Measurements from ENCODE around the gene GPR137. TPM values are rescaled to one million over a fixed set of nuclear protein-coding genes. Genes with fewer than 3 reads are reported as not detected.
A peak's percentile ranks its signal among the peaks of the same experiment; 100 is the strongest.

The GPR137 gene
- total and polyA plus RNA-seq, 2 experiments from 2014 or later, result 16.3 to 32.5 TPM

DNA sequence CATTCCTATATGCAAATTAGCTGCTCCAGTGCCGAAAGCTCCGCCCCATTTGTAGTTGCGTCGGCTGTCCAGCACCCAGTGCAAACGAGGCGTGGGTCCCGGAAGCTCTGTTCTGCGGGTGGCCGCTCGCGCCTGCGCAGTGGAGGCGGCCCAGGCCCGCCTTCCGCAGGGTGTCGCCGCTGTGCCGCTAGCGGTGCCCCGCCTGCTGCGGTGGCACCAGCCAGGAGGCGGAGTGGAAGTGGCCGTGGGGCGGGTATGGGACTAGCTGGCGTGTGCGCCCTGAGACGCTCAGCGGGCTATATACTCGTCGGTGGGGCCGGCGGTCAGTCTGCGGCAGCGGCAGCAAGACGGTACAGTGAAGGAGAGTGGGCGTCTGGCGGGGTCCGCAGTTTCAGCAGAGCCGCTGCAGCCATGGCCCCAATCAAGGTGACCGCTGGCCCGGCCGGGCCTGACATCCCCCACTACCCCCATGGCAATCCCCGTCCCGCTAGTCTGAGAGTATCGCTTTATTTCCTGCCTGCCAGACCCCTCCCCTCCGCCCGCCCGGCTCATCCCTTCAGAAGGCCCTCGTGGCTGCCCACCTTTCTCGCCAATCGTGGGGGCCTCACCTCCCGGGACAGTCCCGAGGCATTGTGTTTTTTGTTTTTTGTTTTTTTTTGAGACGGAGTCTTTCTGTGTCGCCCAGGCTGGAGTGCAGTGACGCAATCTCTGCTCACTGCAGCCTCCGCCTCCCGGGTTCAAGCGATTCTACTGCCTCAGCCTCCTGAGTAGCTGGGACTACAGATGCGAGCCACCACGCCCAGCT, 32.5 kb downstream of the GPR137 start, which contains the start of gene PRDX5:
PRDX5 (plus strand) TSS at position 161 of the 805 bp plus-strand sequence; CDS start at position 256, 95 bp downstream.
- H3K27ac ChIP-seq (ENCODE audit: low read depth), result peak within 1 kb of the TSS; percentile 93
- ATAC-seq, result peak; percentile 71
- peaks cover 50% of the 10 kb centered on the region for H3K36me3 Mint-ChIP-seq (ENCODE audit: low read depth)
- peaks cover 19% of the 10 kb centered on the region for H3K4me1 Mint-ChIP-seq
- peak within 1 kb of the TSS; percentile 100 for H3K27ac Mint-ChIP-seq
- H3K36me3 ChIP-seq (ENCODE audit: insufficient read depth), result peaks cover 3% of the 10 kb centered on the region; the same call in 1 of the 2 replicates
- no peaks in the 10 kb centered on the region for H3K9me2 ChIP-seq (ENCODE audit: insufficient read depth)
- H3K4me2 ChIP-seq, result peak within 1 kb of the TSS; percentile 74
- H2AFZ ChIP-seq, result peak within 1 kb of the TSS; percentile 87
- H3K9me3 Mint-ChIP-seq, result no peaks in the 10 kb centered on the region; the same call in 1 of the 3 replicates
- H3K27me3 Mint-ChIP-seq (ENCODE audit: insufficient read depth, low read depth, poor library complexity), result peaks cover 24% of the 10 kb centered on the region
- H3K4me3 ChIP-seq, result peak within 1 kb of the TSS; percentile 82
- H3K27me3 ChIP-seq (ENCODE audit: insufficient read depth), result no peaks in the 10 kb centered on the region
- H3K4me1 ChIP-seq (ENCODE audit: insufficient read depth), result peaks cover 12% of the 10 kb centered on the region
- H3F3A ChIP-seq (replicated peaks; ENCODE audit: low read depth), result peaks cover 17% of the 10 kb centered on the region; the same call in 1 of the 2 replicates
- peak within 1 kb of the TSS; percentile 98 for H3K4me3 Mint-ChIP-seq
- H3K79me2 ChIP-seq (replicated peaks; ENCODE audit: insufficient read depth), result peaks cover 16% of the 10 kb centered on the region
- DNase-seq (ENCODE audit: low spot score), result peak; percentile 97
- no peaks in the 10 kb centered on the region; the same call in 1 of the 2 replicates for H4K20me1 ChIP-seq (replicated peaks; ENCODE audit: insufficient read depth)
- TF ChIP-seq ZNF462 (CRISPR knock-in tag; IDR thresholded peaks at IDR 0.05) (no peak), STAT1 (IDR thresholded peaks at IDR 0.05; ENCODE audit: unreplicated experiment) (no peak), ZNF114 (CRISPR knock-in tag; IDR thresholded peaks at IDR 0.05) (no peak), CTCF (conservative IDR thresholded peaks at IDR 0.05; ENCODE audit: low read depth in 2 of 2) (peak; percentile 18 to 74; a peak in 3 of 4 replicates), POLR2AphosphoS5 (IDR thresholded peaks at IDR 0.05; ENCODE audit: low read depth) (peak; percentile 79)
- TF ChIP-seq, protein P1, sequence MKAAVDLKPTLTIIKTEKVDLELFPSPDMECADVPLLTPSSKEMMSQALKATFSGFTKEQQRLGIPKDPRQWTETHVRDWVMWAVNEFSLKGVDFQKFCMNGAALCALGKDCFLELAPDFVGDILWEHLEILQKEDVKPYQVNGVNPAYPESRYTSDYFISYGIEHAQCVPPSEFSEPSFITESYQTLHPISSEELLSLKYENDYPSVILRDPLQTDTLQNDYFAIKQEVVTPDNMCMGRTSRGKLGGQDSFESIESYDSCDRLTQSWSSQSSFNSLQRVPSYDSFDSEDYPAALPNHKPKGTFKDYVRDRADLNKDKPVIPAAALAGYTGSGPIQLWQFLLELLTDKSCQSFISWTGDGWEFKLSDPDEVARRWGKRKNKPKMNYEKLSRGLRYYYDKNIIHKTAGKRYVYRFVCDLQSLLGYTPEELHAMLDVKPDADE (IDR thresholded peaks at IDR 0.05), result 0 out of 2 replicates have a peak, but pooled peaks have one; percentile 6

Data from GM23338 (cell line).